Measurements from ENCODE around the gene PATJ.

DNA sequence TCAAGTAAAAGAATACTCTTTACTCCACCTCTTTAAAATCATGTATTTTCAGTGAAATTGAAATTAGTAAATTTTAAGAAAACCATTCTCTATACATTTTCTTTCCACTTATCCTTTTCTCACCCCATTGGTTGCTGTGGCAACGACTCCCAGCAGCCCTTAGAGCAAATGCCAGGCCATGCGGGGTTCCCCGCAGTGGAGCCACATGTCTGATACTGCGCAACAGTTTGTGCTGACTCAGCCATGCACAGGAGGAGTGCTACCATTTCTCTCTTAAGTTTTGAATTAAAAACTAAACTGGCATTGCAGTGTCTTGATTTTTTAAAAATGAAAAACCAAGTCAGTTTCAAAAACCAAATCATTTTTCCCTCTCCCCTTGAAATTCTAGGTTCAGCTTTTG lies 238.3 kb downstream of the PATJ start:
- TF ChIP-seq CTCF (IDR thresholded peaks at IDR 0.05) (no peak), POLR2A (IDR thresholded peaks at IDR 0.05) (no peak), EP300 (IDR thresholded peaks at IDR 0.05; ENCODE audit: low read depth) (no peak)
